ENCODE measurements around the gene TNFAIP8L3.

TNFAIP8L3 gene

DNA sequence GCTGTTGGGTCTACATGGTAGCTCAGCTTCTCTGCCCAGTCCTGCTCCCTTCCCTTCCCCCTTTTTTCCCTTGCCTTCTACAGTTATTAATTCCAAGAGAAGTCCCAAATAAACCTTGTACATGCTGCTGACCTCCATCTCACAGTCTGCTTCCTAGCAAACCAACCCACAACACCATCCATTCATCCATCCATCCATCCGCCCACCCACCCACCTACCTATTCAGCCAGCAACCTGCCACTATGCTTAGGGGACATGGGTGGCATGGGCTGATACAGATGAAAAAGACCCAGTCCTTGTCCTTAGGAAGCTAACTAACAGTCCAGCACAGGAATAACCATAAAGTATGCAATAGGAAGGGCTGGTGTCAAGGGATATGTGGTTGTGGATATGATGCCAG, 5.7 kb downstream of the TNFAIP8L3 start:
- no peak for DNase-seq

GRCh38 chr15:51088585-51088984, 6.1 kb downstream of the TNFAIP8L3 start:
- no peak for DNase-seq

- no peak for DNase-seq
These were observed 7.2 kb downstream of the TNFAIP8L3 start for GRCh38 chr15:51087513-51087912.

DNA sequence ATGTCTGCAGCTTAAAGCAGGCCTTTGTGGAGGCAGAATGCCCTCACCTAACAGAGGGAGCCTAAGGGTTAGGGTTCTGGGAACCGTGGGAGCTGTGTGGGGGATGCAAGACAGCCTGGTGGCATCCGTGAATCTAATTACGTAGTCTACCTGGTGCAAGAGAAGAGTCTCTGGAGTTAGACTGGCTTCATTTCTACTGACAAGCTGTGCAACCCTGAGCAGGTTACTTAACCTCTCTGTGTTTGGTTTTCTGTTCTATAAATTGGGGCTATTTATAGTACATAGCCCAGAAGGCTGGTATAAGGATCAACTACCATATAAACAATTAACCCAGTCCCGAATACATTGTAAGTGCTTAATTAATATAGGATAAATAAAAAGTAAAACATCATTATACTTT, 8.3 kb downstream of the TNFAIP8L3 start:
- no peak for DNase-seq

GRCh38 chr15:51085764-51086163, 8.9 kb downstream of the TNFAIP8L3 start:
- DNase-seq: no peak

DNA sequence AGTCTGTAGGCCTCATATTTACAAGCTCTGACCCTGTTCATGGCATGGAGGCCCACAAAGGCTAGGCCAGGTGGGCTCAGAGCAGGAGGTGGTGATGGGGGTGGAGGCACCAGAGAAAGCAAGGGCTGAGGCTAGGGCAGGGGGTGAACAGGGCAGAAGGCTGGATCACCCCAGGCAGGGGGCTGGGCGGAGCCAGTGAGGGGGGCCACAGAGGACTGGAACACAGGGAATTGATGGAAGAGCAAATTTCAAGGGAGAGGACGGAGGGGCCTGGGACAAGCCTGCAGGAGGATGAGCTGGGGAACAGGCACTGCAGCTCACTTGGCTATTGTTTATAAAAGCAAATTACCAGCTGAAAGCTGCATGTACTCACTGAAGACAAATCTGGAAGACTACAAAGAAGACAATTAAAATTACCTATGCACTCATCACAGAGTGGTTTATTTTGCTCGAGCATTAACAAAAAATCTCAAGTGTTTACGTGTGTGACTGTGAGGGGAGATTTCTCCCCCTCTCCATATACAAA, 11.0 kb downstream of the TNFAIP8L3 start:
- DNase-seq: no peak

DNA sequence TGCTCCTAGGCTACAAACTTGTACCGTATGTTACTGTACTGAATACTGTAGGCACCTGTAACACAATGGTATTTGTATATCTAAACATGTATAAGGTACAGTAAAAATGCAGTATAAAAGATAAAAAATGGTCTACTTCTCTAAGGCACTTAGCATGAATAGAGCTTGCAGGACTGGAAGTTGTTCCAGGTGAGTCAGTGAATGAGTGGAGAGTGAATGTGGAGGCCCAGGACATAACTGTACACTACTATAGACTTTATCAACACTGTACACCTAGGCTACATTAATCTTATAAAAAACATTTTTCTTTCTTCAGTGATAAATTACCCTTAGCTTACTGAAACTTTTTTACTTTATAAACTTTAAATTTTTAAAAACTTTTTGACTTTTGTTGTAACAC, 12.5 kb downstream of the TNFAIP8L3 start:
- no peak for DNase-seq

DNA sequence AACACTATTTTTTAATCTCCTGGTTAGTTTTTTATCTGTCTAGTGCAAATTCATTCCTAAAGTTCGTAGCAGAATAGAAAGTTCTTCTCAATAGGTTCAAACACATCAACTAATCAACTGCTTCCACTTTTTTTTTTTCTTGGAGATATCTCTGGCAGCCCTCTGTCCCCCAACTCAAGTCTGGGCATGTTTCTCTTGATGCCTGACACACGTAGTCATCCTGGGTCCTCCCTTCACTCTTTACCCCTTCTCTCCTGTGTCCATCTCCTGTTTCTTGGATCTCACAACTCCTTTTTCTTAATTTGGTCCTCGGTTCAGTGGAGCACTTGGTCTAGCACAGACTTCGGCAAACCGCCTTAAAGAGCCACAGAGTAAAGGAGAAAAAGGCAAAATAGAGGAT, 14.4 kb downstream of the TNFAIP8L3 start:
- no peak for DNase-seq

DNA sequence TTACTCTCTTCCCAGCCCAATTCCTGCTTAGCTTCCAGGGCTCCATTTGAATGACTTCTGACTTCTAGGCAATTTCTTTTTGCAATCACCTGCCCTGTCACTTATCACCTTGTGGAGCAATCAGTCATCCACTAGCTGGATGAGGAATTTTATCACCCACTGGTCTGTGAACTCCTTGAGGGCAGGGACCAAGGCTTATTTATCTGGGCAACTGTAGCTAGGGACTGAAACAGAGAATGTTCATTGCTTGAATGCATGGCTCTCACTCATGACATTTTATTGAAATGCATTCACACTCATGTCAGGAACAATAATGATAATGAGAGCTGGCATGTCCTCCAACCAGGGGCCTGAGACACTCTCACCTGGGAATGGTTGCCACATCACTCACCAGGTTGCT, 15.5 kb downstream of the TNFAIP8L3 start:
- no peak for DNase-seq

- DNase-seq: peak; percentile 63
These were observed 17.2 kb downstream of the TNFAIP8L3 start for GRCh38 chr15:51077221-51078153.

- no peak for DNase-seq
These were observed 18.0 kb downstream of the TNFAIP8L3 start for GRCh38 chr15:51076524-51077220.

DNA sequence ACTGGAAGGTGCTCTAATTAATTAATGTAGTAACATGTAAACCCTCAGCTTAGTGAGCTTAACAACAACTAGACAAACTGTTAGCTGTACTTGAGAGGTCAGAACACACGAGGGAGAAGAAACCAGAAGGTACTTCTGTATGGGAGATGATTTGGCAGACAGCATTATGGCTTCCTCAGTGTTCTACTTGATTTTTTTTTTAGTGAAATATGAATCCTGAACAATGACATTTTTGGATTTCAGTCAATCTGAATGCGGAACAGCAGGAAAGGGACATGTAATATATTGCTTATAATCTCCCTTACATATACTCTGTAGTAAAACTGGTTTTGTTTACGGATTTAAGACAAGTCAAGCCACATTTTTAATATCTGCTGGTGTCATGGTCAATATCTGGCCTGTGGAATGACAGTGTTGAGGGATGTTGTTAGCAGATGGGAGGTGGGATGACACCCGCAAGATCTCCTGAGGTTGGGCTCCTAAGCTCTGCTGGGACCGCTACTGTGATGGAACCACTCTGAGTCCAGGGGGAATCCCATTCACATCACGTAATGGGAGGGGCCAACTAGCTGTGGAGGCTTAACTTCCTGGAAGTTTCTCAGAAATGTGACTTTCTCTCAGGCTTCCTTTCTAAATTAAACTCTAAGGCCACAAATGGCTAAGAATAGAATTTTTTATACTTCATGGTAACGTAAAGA, 18.7 kb downstream of the TNFAIP8L3 start:
- no peak for DNase-seq

- DNase-seq: no peak
These were observed 19.3 kb downstream of the TNFAIP8L3 start for GRCh38 chr15:51075364-51075763.

- DNase-seq: no peak
These were observed 19.8 kb downstream of the TNFAIP8L3 start for GRCh38 chr15:51074926-51075325.

DNA sequence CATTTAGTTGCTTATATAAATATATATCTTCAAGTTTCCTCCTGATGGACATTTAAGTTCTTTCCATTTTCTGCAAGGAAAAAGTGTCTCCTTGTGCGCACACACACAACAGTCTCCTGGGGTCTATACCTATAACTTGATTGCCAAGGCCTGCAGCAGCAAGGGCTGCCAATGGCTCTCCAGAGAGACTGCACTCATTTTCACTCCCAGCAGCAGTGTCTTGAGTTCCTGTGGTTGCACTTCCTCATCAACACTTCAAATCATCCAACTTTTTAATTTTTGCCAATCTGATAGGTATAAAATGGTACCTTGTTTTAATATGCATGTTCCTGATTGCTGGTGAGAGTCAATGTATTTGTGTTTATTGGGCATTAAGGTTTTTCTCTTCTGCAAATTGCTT, 23.1 kb downstream of the TNFAIP8L3 start:
- no peak for DNase-seq

- DNase-seq: no peak
These were observed 24.7 kb downstream of the TNFAIP8L3 start for GRCh38 chr15:51069983-51070382.

DNA sequence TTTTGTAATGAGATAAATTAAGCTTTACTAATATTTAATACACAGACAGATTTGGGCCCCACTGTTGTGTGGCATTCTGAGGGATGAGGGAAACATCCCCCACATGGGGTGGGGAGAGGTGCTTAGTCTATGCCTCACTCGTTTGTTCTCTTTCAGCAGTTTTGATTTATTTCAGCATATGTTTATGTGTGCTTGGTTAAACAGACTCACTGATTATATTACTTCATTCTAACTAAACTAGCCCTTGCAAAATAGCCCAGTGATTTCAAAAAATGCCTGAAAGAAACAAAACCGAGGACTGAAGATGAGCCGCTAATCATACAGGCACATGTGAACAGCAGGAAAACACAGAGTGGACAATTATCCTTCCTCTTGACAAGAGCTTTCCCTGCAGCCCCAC, 27.2 kb downstream of the TNFAIP8L3 start:
- DNase-seq: no peak

DNA sequence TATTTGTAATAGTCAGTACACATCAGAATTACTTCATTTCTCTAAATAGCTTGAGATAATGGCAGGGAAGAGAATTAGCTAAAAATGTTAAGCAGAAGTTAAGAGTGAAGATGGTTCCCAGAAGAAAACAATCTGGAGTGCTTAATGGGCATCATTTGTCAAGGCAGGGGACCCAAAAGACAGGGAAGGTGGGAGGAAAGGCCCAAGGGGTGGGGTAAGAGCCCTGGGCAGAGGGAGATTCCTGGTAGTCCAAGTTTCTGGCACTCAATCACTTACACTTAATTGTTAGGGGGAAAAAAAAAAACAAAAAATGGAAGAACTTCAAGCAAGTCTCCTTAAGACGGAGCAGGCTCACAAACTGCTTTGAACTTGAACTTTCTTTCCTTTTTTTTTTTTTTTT, 28.9 kb downstream of the TNFAIP8L3 start:
- no peak for DNase-seq

GRCh38 chr15:51065261-51065660, 29.4 kb downstream of the TNFAIP8L3 start:
- no peak for DNase-seq

DNA sequence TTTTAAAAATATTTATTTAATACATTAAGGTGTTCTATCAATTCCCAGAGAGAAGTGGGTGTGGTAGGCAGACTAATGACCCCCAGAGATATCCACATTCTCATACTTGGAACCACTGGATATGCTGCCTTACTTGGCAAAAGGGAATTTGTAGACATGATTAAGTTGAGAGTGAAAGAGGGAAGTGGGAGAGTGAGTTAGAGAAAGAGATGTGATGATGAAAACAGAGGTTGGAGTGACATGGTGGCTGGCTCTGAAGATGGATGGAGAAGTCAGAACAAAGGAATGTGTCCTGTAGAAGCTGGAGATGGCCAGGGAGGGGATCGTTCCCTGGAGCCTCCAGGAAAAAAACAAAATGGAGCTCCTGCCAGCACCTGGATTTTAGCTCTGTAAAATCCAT, 32.0 kb downstream of the TNFAIP8L3 start:
- DNase-seq: no peak

DNA sequence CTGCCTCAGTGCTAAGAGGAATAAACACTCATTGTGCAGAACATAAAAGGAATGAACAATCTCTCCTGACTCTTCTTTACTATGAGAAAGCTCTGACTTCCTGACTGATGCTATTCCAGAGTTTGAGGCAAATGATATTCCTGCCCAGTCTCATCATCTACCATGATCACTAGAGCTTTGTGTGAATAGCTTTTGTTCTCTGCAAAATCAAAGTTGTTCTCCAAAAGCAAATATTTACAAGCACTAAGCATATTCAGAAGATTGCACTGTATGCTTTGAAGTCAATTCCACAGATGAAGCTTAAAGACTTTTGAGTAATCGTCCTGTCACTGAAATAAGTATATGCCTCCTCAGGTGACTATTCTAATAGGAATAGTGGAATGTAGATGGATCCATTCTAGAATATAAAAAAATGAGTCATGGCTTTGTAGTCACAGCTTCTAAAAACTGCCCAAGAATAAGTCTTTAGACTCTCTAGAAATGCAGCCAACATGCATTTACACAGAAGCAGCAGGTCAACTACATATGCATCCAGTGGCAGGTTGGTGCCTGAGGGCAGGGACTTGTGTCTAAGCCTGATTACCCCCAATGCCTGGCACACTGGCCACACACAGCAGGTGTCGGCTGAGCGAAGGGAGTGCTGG, 34.6 kb downstream of the TNFAIP8L3 start:
- no peak for DNase-seq

GRCh38 chr15:51054535-51054934, 40.2 kb downstream of the TNFAIP8L3 start:
- DNase-seq: no peak

GRCh38 chr15:51053571-51053970, 41.1 kb downstream of the TNFAIP8L3 start:
- no peak for DNase-seq

Measured in stimulated activated CD4-positive, alpha-beta T cell treated with anti-CD3 and anti-CD28 coated beads, Interleukin-4, amount 100 ng/mL, for 1 hour (primary cell).